Effector memory CD4-positive, alpha-beta T cell (primary cell): ENCODE results near the gene SIL1.

Experiments used
- DNase-seq, 3 donors: peaks; one replicate each; pipeline ENCODE4 v3.0.0-alpha.2; 2020
- H3K27ac ChIP-seq: 2 replicates; pipeline ENCODE4 v1.7.0; 2013; ENCODE audit warnings: mild to moderate bottlenecking, low read length, moderate library complexity; ENCODE audit not compliant: insufficient read depth, poor library complexity, severe bottlenecking
- H3K27me3 ChIP-seq: replicated peaks from 2 replicates; pipeline ENCODE4 v1.7.0; 2013; ENCODE audit warnings: mild to moderate bottlenecking, low read length; ENCODE audit not compliant: insufficient read depth, control insufficient read depth, poor library complexity, severe bottlenecking
- H3K36me3 ChIP-seq: 2 replicates; pipeline ENCODE4 v1.7.0; 2013; ENCODE audit warnings: mild to moderate bottlenecking, low read length, moderate library complexity; ENCODE audit not compliant: control insufficient read depth, insufficient read depth
- H3K4me1 ChIP-seq: 2 replicates; pipeline ENCODE4 v1.7.0; 2013; ENCODE audit warnings: low read length, mild to moderate bottlenecking; ENCODE audit not compliant: control insufficient read depth, insufficient read depth, poor library complexity, severe bottlenecking
- H3K4me3 ChIP-seq: 2 replicates; pipeline ENCODE4 v1.7.0; 2013; ENCODE audit warnings: low read length, low read depth, mild to moderate bottlenecking; ENCODE audit not compliant: insufficient read depth, poor library complexity, severe bottlenecking
- H3K9me3 ChIP-seq: 2 replicates; pipeline ENCODE4 v1.7.0; 2013; ENCODE audit warnings: mild to moderate bottlenecking, low read length, moderate library complexity; ENCODE audit not compliant: control insufficient read depth

The SIL1 gene

DNA sequence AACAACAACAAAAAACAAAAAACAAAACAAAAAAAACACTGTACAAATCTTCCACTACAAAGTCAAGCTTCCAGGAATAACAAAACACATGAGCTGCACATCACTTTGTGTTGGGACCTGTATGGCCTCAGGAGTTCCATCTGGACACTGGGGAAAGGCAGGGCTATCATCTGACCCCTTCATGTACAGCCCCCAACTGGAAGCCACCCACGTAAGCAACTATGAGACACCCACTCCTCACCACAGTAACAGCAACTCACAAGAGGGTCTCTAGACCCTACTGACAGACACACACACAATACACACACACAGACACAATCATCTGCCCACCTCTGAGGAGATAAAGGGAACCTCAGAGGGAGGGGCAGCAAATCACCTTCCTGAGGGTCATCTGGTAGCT lies 241.4 kb downstream of the SIL1 start:
- H3K27me3 ChIP-seq = no peaks in the 10 kb centered on the region
- H3K36me3 ChIP-seq = no peaks in the 10 kb centered on the region
- H3K4me3 ChIP-seq = no peak overlapping the region
- H3K4me1 ChIP-seq = peaks cover 5% of the 10 kb centered on the region
- H3K27ac ChIP-seq = no peak overlapping the region
- no peak for DNase-seq
- H3K9me3 ChIP-seq = no peaks in the 10 kb centered on the region

DNA sequence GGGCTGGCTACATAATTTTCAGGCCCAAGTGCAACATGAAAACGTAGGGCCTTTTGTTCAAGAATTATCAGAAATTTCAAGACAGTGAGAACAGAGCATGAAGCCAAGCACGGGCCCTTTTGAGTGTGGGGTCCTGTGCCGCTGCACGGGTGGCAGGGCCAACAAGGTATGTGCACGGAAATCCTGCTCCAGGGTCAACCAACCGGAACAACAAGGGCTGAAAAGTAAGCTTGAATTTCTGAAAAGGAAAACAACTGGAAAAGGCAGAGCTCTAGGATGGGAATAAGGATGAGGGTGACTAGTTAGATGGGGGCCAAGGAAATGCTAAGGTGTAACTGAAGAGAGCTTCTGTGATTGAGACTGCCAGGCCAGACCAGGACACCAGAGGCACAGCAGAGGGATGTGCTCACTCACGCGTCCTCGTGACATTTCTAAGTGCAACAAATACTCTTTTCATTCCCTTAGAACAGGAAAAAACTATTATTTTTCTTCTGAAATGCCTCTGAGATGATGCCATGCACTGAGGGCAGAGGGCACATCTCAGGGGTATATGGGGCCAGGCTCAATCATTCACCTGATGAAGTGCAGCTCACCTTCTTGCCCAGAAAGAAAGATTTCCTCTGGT lies 242.4 kb downstream of the SIL1 start:
- no peaks in the 10 kb centered on the region for H3K9me3 ChIP-seq
- H3K36me3 ChIP-seq = no peaks in the 10 kb centered on the region
- no peak overlapping the region for H3K27ac ChIP-seq
- no peaks in the 10 kb centered on the region for H3K27me3 ChIP-seq
- H3K4me3 ChIP-seq = no peak overlapping the region
- peaks cover 5% of the 10 kb centered on the region for H3K4me1 ChIP-seq
- DNase-seq = no peak

- Histone ChIP-seq H3K27me3 (no peaks in the 10 kb centered on the region), H3K27ac (no peak overlapping the region), H3K9me3 (no peaks in the 10 kb centered on the region), H3K4me1 (peaks cover 5% of the 10 kb centered on the region), H3K36me3 (no peaks in the 10 kb centered on the region), H3K4me3 (no peak overlapping the region)
- no peak for DNase-seq
Observed at GRCh38 chr5:138955013-138955660, 243.0 kb downstream of the SIL1 start.

DNA sequence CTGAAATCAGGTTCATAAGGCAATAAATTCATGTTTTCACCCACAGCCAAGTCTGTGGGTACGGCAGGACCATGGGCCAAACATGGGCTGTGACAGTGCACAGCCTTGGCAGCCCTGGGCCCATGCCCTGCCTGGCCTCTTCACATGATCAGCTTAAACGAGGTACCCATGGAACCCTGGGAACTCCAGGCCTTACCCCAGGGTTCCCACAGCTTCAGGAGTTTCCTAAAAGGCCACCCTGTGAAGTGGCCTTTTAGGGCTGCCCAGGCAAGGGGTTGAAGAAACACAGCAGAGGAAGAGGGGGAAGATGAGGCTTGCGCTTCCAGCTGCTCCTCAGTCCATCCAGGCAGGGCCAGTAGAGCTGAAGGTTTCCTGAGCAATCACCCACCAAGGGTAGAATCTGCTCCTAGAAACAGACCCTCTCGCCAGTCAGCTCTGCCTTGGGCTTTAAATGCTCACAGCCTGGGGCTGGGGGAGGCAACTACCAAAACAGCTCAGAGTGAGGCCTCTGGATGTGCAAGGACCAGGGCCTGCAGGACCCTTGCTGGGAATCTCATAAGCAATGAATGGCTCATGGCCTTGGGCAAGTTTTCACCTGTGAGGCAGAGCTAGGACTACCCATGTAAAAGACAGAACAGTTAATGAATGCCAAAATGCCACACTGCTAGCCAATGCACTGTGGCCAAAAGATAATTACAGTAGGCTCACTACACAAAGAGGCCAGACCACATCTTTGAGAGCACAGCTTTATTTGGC lies 243.7 kb downstream of the SIL1 start:
- Histone ChIP-seq H3K4me3 (no peak overlapping the region), H3K36me3 (no peaks in the 10 kb centered on the region), H3K4me1 (peaks cover 5% of the 10 kb centered on the region), H3K27ac (no peak overlapping the region), H3K9me3 (no peaks in the 10 kb centered on the region), H3K27me3 (no peaks in the 10 kb centered on the region)
- DNase-seq = no peak

DNA sequence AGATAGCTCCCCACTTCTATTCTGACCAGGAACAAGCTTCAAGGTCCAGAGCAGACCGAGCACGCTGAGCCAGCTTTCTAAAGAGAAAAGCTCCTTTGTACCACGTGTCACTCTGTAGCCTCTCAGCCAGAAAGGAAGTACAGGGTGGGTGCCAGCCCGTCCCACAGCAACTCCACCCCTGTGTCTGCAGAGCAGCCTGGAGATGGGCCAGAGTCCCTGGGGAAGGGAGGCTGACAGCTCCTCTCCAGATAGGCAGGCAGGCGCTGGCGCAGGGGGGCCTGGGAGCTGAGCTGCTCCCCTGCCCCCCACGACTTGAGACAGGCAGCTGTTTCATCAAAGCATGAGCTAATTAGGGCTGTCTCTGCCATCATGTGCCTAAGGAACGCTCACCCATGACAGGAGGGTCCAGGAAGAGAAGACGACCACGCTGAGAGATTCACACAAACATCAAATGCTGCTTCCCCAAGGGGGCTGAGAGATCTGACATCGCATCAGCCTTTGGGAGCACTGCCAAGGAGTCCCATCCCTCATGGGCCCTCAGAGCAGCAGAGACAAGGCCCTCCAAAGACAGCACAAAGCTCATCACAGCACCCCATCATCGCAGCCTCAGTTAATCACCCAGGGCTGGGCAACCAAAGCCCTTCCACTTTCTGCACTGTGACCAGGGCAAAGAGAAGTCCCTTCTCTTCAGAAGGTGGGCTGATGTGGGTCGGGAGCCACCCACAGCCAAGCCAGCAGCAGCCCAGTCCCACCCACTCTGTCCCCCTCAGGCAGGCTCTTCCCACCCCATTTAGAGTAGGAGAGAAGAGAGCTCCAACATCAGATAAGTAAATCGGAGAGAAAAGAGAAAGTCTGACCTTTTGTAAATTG lies 244.5 kb downstream of the SIL1 start:
- DNase-seq = no peak
- Histone ChIP-seq H3K27ac (no peak overlapping the region), H3K4me3 (no peak overlapping the region)

DNA sequence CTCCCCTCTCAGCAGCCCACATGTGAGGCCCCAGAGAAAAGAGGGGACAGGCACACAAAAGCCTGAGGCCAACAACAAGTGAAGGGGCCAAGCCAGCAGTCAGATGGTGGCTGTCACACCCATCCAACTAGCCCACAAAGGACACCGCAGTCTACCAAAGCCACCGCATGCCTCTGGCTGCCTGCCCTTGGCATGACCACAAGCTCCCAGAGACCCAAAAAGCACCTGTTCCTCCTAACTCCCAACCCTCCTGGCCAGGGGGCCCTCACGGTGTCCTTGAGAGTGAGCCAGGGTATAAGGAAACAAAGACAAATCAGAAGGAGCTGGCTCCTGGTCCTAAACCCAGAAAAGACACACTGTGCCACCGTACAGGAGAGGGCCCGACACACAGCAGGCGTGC lies 245.2 kb downstream of the SIL1 start:
- no peaks in the 10 kb centered on the region for H3K9me3 ChIP-seq
- H3K4me1 ChIP-seq = peaks cover 5% of the 10 kb centered on the region
- no peak overlapping the region for H3K4me3 ChIP-seq
- H3K36me3 ChIP-seq = no peaks in the 10 kb centered on the region
- no peaks in the 10 kb centered on the region for H3K27me3 ChIP-seq
- DNase-seq = no peak
- H3K27ac ChIP-seq = no peak overlapping the region

More for the DNA sequence above, 244.5 kb downstream of the SIL1 start:
- H3K9me3 ChIP-seq = no peaks in the 10 kb centered on the region
- H3K27me3 ChIP-seq = no peaks in the 10 kb centered on the region
- H3K4me1 ChIP-seq = peaks cover 5% of the 10 kb centered on the region
- no peaks in the 10 kb centered on the region for H3K36me3 ChIP-seq

DNA sequence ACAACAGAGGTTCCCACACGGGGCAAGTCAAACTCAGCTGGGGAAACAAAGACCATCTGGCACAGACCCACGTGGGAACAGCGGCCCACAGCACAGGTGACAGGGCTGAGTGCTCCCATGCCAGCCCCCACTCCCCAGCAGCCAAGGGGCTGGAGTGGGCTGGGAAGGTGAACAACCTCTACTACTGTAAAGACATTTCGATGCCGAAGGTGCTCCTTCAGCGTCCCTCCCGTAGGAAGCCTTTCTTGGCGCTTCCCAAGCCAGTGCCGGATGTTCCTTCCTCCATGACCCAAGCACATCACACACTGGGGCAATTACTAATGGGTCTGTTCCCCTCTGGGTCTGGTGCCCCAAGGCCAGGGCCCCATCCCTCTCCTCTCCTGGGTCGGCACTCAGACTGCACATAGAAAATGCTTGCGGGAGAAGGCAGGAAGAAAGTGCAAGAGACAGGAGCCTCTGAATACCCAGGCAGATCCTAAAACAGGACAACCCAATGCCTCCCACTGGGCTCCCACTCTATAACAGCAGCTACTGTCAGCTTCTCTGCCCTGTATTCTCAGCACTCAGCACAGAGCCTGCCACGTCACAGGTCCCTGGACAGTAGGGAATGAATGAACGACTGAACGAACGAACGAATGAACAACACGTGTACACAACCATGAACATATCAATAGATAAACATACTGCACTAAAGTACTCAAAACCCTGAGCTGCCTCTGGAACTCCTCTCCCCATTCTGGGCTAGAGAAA lies 246.0 kb downstream of the SIL1 start:
- Histone ChIP-seq H3K36me3 (no peaks in the 10 kb centered on the region), H3K4me3 (no peak overlapping the region), H3K9me3 (no peaks in the 10 kb centered on the region), H3K27me3 (no peaks in the 10 kb centered on the region), H3K4me1 (peaks cover 5% of the 10 kb centered on the region), H3K27ac (no peak overlapping the region)
- no peak for DNase-seq

DNA sequence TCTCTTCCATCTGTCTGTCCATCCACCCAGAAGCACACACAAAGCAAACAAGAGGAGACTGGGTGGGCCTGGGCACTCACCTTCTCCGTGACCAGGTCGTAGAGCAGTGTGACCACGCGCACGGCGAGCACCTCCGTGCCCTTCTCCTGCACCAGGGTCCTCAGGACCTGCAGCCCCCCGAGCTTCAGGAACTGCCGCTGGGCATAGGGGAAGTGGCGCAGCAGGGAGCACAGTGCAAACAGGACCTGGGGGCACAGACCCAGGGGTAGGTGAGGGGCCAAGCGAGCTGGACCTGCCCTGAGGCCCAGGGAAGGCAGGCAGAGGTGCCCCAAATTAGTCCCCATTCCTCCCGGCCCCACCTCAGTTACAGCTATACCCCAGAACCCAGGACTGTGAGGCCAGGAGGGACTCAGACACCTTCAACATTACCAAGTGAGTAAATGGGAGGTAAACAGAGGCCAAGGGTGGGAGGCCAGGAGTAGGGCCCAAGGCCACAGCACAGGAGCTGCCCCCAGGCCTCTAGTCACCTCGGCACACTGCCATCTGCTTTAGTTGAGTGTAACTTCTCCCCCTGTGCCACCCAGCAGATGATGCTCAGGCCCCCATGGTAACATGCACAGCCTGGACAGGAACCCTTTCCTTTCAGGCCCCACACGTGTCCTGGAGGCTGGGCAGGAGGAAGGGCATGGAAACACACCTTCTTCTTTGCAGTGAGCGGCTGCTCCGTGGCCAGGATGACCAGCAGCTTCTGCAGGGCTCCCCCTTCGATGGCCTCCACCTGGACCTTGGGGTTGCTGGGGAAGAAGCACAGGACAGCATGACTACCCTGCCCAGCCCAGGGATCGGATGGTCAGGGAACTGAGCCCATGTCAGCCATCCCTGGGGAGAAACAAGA lies 246.8 kb downstream of the SIL1 start:
- no peaks in the 10 kb centered on the region for H3K36me3 ChIP-seq
- DNase-seq = no peak

More for the DNA sequence above, 246.8 kb downstream of the SIL1 start:
- peaks cover 5% of the 10 kb centered on the region for H3K4me1 ChIP-seq
- H3K27me3 ChIP-seq = no peaks in the 10 kb centered on the region
- no peak overlapping the region for H3K4me3 ChIP-seq
- no peaks in the 10 kb centered on the region for H3K9me3 ChIP-seq
- no peak overlapping the region for H3K27ac ChIP-seq
